Measurements from ENCODE around the gene BCO2. TPM values are rescaled to one million over a fixed set of nuclear protein-coding genes. Genes with fewer than 3 reads are reported as not detected.

BCO2 gene
- total RNA-seq, 3 donors from 2014 or later, result 3.7 to 9.8 (median 7.1) TPM

DNA sequence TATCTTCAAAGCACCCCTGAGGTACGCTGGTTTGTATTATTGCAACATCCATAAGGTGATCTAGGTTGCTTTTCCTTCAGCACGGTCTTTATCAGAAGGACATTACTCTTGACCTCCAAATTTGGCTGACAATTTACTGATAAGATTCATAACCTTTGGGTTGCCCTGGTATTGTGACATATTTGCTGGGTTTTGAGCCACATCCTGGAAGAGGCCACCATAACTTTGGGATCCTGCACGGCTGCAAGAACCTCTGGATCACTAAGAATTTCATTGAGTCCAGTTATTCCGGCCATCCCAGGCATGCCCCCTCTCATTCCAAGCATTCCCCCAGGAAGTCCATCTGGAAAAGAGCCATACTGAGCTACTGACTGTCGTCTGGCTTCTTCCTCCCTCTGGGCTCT is 91.9 kb downstream of the BCO2 start:
- H3K9me3 ChIP-seq, result no peaks in the 10 kb centered on the region
- TF ChIP-seq, protein P1, sequence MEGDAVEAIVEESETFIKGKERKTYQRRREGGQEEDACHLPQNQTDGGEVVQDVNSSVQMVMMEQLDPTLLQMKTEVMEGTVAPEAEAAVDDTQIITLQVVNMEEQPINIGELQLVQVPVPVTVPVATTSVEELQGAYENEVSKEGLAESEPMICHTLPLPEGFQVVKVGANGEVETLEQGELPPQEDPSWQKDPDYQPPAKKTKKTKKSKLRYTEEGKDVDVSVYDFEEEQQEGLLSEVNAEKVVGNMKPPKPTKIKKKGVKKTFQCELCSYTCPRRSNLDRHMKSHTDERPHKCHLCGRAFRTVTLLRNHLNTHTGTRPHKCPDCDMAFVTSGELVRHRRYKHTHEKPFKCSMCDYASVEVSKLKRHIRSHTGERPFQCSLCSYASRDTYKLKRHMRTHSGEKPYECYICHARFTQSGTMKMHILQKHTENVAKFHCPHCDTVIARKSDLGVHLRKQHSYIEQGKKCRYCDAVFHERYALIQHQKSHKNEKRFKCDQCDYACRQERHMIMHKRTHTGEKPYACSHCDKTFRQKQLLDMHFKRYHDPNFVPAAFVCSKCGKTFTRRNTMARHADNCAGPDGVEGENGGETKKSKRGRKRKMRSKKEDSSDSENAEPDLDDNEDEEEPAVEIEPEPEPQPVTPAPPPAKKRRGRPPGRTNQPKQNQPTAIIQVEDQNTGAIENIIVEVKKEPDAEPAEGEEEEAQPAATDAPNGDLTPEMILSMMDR (IDR thresholded peaks at IDR 0.05), result no peak
- intact Hi-C loops (cut with DNase I, micrococcal nuclease), result no loop called here
- no peaks in the 10 kb centered on the region for H3K36me3 ChIP-seq (ENCODE audit: low read depth)
- no peak overlapping the region for H3K4me3 ChIP-seq
- ATAC-seq, result no peak
- no peak for DNase-seq
- H3K4me1 ChIP-seq (ENCODE audit: low read depth), result peaks cover 10% of the 10 kb centered on the region

DNA sequence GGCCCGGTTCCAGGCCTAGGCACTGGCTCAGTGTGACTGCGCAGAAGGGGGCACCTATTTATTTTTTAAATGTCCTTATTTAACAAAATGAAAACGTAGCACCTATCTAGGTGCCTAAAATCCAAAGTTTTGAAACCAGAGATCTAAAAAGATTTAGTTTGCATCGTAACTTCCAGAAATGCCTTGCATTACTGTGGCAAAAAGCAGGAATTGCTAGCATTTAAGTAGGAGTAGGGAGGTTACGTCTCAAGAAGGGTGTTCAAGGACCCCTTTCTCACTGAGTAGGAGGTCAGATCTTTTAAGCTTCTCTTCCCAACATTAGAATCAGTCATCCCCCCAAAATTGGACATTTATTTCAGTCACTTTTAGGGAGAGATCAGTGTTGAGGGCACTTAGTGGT is 93.1 kb downstream of the BCO2 start:
- ATAC-seq (no peak), DNase-seq (no peak)

More for the DNA sequence above, 93.1 kb downstream of the BCO2 start:
- H3K4me3 ChIP-seq, result no peak overlapping the region
- peaks cover 10% of the 10 kb centered on the region for H3K4me1 ChIP-seq (ENCODE audit: low read depth)
- TF ChIP-seq, protein P1 (IDR thresholded peaks at IDR 0.05), result no peak
- no peaks in the 10 kb centered on the region for H3K36me3 ChIP-seq (ENCODE audit: low read depth)
- intact Hi-C loops (cut with DNase I, micrococcal nuclease), result no loop called here
- no peaks in the 10 kb centered on the region for H3K9me3 ChIP-seq

Other genes starting within 250 kb of the BCO2 start
- 10 to 100 TPM; 11.1 to 61.8 (median 11.7) TPM for gene DIXDC1, start 238.2 kb upstream of the BCO2 start, total RNA-seq
- 10 to 100 TPM; 51.1 to 54.2 (median 51.4) TPM for gene DLAT, start 150.1 kb upstream of the BCO2 start, total RNA-seq
- 1 to 10 TPM in 2 of 3 donors, under 1 TPM in 1; 0.65 to 2.4 (median 1.5) TPM for gene PIH1D2, start 101.5 kb upstream of the BCO2 start, total RNA-seq
- 10 to 100 TPM; 14.6 to 17.4 (median 16.2) TPM for gene NKAPD1, start 101.2 kb upstream of the BCO2 start, total RNA-seq
- gene TIMM8B, start 88.8 kb upstream of the BCO2 start, total RNA-seq, result 10 to 100 TPM; 37.9 to 56.5 (median 42.7) TPM
- 100 to 1,000 TPM; 185 to 312 (median 202) TPM for gene SDHD, start 88.6 kb upstream of the BCO2 start, total RNA-seq
- gene IL18, start 11.4 kb upstream of the BCO2 start, total RNA-seq, result 100 to 1,000 TPM in 1 of 3 donors, 10 to 100 TPM in 2; 69.4 to 114 (median 85.0) TPM
- under 1 TPM; 0.52 to 0.80 (median 0.60) TPM for gene TEX12, start 8.1 kb upstream of the BCO2 start, total RNA-seq
- gene PTS, start 50.9 kb downstream of the BCO2 start, total RNA-seq, result 10 to 100 TPM; 27.4 to 29.5 (median 27.7) TPM
- not detected for gene PLET1, start 85.3 kb downstream of the BCO2 start, total RNA-seq

Measured in mucosa of descending colon (tissue), 3 donors.